ENCODE results near the gene TSC22D4. TPM values are rescaled to one million over a fixed set of nuclear protein-coding genes. Genes with fewer than 3 reads are reported as not detected.

TSC22D4 gene
- polyA plus RNA-seq, 1 donor, result 37.4 TPM

DNA sequence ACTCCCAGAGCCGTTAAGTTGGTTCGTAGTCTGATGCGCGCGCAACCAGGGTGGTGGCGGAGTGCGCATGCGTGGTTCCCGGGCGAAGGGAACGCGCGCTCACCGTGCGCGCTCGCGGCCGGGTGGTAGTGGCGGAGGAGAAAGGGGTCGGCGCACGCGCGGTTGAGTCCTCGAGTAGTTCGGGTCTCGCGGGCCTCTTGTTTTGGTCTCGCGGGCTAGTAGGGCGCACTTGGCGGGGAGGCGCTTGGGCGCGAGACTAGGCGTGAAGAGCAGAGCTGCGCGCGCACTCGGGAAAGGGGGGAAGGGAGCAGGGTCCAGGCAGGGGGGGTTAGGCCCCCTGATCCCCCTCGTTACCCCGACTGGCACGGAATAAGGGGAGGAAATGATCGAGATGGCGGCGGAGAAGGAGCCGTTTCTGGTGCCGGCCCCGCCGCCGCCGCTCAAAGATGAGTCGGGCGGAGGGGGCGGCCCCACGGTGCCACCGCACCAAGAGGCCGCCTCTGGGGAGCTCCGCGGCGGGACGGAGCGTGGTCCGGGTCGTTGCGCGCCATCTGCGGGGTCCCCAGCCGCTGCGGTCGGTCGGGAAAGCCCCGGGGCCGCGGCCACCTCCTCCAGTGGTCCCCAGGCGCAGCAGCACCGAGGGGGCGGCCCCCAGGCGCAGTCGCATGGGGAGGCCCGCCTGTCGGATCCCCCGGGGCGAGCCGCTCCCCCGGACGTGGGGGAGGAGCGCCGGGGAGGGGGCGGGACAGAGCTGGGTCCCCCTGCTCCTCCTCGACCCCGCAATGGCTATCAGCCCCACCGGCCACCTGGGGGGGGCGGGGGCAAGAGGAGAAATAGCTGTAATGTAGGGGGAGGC is 49.1 kb downstream of the TSC22D4 start, which contains the start of gene MEPCE:
Gene MEPCE (plus strand): TSS at position 195 of the 856 bp plus-strand sequence. CDS start 188 bp downstream, at position 383.
- peak; percentile 94 for DNase-seq

- peak; percentile 100 for DNase-seq
These were observed 49.9 kb downstream of the TSC22D4 start for GRCh38 chr7:100428967-100429636.

DNA sequence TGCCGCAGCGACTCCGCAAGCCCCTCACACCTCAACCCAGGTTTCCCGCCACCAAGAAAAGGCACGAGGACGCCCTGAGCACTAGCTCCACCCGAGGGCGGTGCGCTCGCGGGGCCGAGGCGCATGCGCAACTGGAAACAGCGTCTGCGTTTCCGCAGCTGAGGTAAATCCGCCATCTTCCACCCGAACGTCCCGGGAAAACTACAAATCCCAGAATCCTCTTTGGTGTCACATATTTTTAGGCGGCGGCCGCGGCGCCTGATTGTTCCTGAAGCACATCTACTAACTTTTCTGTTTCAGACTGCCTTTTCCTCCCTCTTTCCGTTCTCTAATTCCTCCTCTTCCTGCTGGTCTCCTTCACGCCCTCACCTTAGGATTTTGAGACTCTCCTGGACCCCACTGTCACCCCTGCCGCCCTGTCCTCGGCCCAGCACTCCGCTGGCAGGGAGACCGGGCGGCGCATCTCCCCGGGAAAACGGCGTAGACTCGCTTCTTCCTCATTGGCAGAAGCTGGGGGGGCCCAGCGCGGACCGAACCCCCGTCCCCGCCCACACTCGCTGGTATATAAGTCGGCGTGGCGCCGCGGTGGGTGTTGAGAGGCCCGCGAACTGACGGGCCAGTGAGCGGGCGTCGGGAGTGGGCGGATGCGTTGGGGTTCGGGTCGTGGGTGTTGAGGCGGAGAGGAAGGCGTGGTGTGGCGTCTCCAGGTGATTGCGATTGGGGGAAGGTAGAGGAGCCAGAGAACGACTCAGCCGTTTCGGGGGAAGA is 50.6 kb downstream of the TSC22D4 start, which contains the start of gene ZCWPW1:
Gene ZCWPW1 (minus strand): TSS at position 505 of the 768 bp plus-strand sequence. CDS start 8,054 bp downstream, outside the sequence.
- DNase-seq, result peak; percentile 97

GRCh38 chr7:100427762-100428198 is 51.2 kb downstream of the TSC22D4 start:
- DNase-seq, result no peak

GRCh38 chr7:100426516-100426915 is 52.5 kb downstream of the TSC22D4 start:
- DNase-seq, result no peak

GRCh38 chr7:100425347-100425746 is 53.7 kb downstream of the TSC22D4 start:
- no peak for DNase-seq

GRCh38 chr7:100423315-100423714 is 55.7 kb downstream of the TSC22D4 start:
- no peak for DNase-seq

DNA sequence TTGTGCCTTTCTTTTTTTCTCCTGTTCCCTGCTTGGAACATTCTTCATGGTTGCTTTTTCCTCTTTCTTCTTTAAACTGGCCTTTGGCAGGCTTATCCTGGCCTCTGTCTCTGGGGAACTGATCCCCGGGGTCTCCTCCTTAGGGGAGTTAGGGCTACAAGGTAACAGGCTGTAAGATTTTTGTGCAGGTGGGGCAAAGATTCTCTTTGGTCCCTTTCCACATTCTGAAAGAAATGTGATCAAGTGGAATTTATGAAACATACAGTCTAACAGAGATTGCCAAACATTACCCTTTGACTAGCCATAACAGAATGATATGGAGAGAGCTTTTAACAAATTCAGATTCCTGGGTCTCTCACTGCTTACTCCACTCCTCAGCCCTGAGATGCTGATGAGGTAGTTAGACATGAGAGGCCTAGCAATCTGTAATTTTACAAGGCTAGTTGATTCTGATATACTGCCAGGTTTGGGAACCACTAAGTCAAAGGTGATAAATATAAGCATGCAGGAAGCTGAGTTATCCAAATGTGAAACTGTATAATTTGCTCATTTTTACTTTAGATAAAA is 59.3 kb downstream of the TSC22D4 start:
- no peak for DNase-seq

GRCh38 chr7:100418930-100419659 is 59.9 kb downstream of the TSC22D4 start:
- DNase-seq, result no peak

Other genes starting within 250 kb of the TSC22D4 start
- 9.6 TPM for gene SPDYE3, start 171.5 kb downstream of the TSC22D4 start, polyA plus RNA-seq (ENCODE audit: insufficient read length)
- gene PILRB, start 121.1 kb downstream of the TSC22D4 start, polyA plus RNA-seq (ENCODE audit: insufficient read length), result 74.1 TPM
- 12.6 TPM for gene PILRA, start 105.7 kb downstream of the TSC22D4 start, polyA plus RNA-seq (ENCODE audit: insufficient read length)
- 7.5 TPM for gene ZCWPW1, start 50.5 kb downstream of the TSC22D4 start, polyA plus RNA-seq (ENCODE audit: insufficient read length)
- 49.2 TPM for gene MEPCE, start 49.4 kb downstream of the TSC22D4 start, polyA plus RNA-seq (ENCODE audit: insufficient read length)
- gene PPP1R35, start 42.7 kb downstream of the TSC22D4 start, polyA plus RNA-seq (ENCODE audit: insufficient read length), result 12.2 TPM
- gene SPACDR, start 15.0 kb downstream of the TSC22D4 start, polyA plus RNA-seq (ENCODE audit: insufficient read length), result 1.2 TPM
- 1.6 TPM for gene NYAP1, start 4.7 kb upstream of the TSC22D4 start, polyA plus RNA-seq (ENCODE audit: insufficient read length)
- 10.0 TPM for gene AGFG2, start 60.0 kb upstream of the TSC22D4 start, polyA plus RNA-seq (ENCODE audit: insufficient read length)
- gene SAP25, start 94.7 kb upstream of the TSC22D4 start, polyA plus RNA-seq (ENCODE audit: insufficient read length), result 4.2 TPM
- gene LRCH4, start 106.9 kb upstream of the TSC22D4 start, polyA plus RNA-seq (ENCODE audit: insufficient read length), result 37.7 TPM
- 2.6 TPM for gene FBXO24, start 107.1 kb upstream of the TSC22D4 start, polyA plus RNA-seq (ENCODE audit: insufficient read length)
- gene PCOLCE, start 123.1 kb upstream of the TSC22D4 start, polyA plus RNA-seq (ENCODE audit: insufficient read length), result 94.3 TPM
- gene MOSPD3, start 133.3 kb upstream of the TSC22D4 start, polyA plus RNA-seq (ENCODE audit: insufficient read length), result 23.5 TPM
- 0.93 TPM for gene TFR2, start 162.3 kb upstream of the TSC22D4 start, polyA plus RNA-seq (ENCODE audit: insufficient read length)
- gene ACTL6B, start 177.2 kb upstream of the TSC22D4 start, polyA plus RNA-seq (ENCODE audit: insufficient read length), result not detected
- gene GNB2, start 194.5 kb upstream of the TSC22D4 start, polyA plus RNA-seq (ENCODE audit: insufficient read length), result 162 TPM
- gene GIGYF1, start 215.0 kb upstream of the TSC22D4 start, polyA plus RNA-seq (ENCODE audit: insufficient read length), result 42.7 TPM
- 19.5 TPM for gene POP7, start 226.9 kb upstream of the TSC22D4 start, polyA plus RNA-seq (ENCODE audit: insufficient read length)
- 0.20 TPM for gene EPO, start 241.3 kb upstream of the TSC22D4 start, polyA plus RNA-seq (ENCODE audit: insufficient read length)